Keratinocyte (primary cell): ENCODE measurements around the gene SPTLC3. TPM values are rescaled to one million over a fixed set of nuclear protein-coding genes. Genes with fewer than 3 reads are reported as not detected.

Experiments used
- DNase-seq: peaks from one replicate; pipeline ENCODE4 v3.0.0-alpha.2; 2011; ENCODE audit warnings: low read depth, missing footprints, low spot score
- FAIRE-seq: peaks from 2 replicates; lab custom pipeline; 2011; peaks lifted over from hg19 to GRCh38; lab: Jason Lieb, UNC
- H2AFZ ChIP-seq: 2 replicates; pipeline ENCODE4 v1.6.0; 2012; ENCODE audit warnings: low read length, control low read depth, inconsistent platforms; ENCODE audit not compliant: control insufficient read depth
- H3K27ac ChIP-seq: 2 replicates; pipeline ENCODE4 v1.5.1; 2011; ENCODE audit warnings: low read length; ENCODE audit not compliant: control insufficient read depth, insufficient read depth
- H3K27me3 ChIP-seq: 3 replicates; pipeline ENCODE4 v1.6.0; 2011; ENCODE audit warnings: low read length; ENCODE audit not compliant: control insufficient read depth, insufficient read depth; ENCODE audit errors: extremely low read depth
- H3K36me3 ChIP-seq, 2 experiments: 2 replicates in 1 of 2; 3 replicates in 1 of 2; pipeline ENCODE4 v1.5.1; 2011; ENCODE audit warnings: low read length in 2 of 2, mild to moderate bottlenecking in 1 of 2; ENCODE audit not compliant: control insufficient read depth in 2 of 2, insufficient read depth in 2 of 2; ENCODE audit errors: extremely low read depth in 1 of 2
- H3K4me1 ChIP-seq: 3 replicates; pipeline ENCODE4 v1.5.1; 2011; ENCODE audit warnings: low read length; ENCODE audit not compliant: control insufficient read depth, insufficient read depth; ENCODE audit errors: extremely low read depth
- H3K4me2 ChIP-seq: 3 replicates; pipeline ENCODE4 v1.6.0; 2011; ENCODE audit warnings: low read depth, low read length; ENCODE audit not compliant: control insufficient read depth, insufficient read depth; ENCODE audit errors: extremely low read depth
- H3K4me3 ChIP-seq, 3 experiments: fragments of 200-600 bp in 1 of 3; sonication (generic) in 1 of 3; 2 replicates in 2 of 3; 3 replicates in 1 of 3; pipeline ENCODE4 v1.5.1; 2011 to 2016; ENCODE audit warnings: low read length in 3 of 3, mild to moderate bottlenecking in 3 of 3, control low read depth in 2 of 3, inconsistent platforms in 1 of 3, low read depth in 1 of 3, mixed read lengths in 1 of 3, mixed run types in 1 of 3, moderate library complexity in 1 of 3; ENCODE audit not compliant: control insufficient read depth in 2 of 3, insufficient read depth in 2 of 3; ENCODE audit errors: extremely low read depth in 1 of 3
- H3K79me2 ChIP-seq: 2 replicates; pipeline ENCODE4 v1.6.0; 2012; ENCODE audit warnings: low read length; ENCODE audit not compliant: control insufficient read depth, insufficient read depth
- H3K9ac ChIP-seq: 3 replicates; pipeline ENCODE4 v1.6.0; 2011; ENCODE audit warnings: low read length; ENCODE audit not compliant: control insufficient read depth, insufficient read depth; ENCODE audit errors: extremely low read depth
- H3K9me1 ChIP-seq: 3 replicates; pipeline ENCODE4 v1.6.0; 2011; ENCODE audit warnings: low read length; ENCODE audit not compliant: control insufficient read depth, insufficient read depth; ENCODE audit errors: extremely low read depth
- H3K9me3 ChIP-seq: 2 replicates; pipeline ENCODE4 v1.5.1; 2012; ENCODE audit warnings: low read depth, low read length; ENCODE audit not compliant: control insufficient read depth
- H4K20me1 ChIP-seq: 3 replicates; pipeline ENCODE4 v1.6.0; 2011; ENCODE audit warnings: low read length; ENCODE audit not compliant: control insufficient read depth, insufficient read depth; ENCODE audit errors: extremely low read depth
- CTCF ChIP-seq, 3 experiments: IDR thresholded peaks in 1 of 3; conservative IDR thresholded peaks in 1 of 3; optimal IDR thresholded peaks in 1 of 3; 2 replicates in 2 of 3; 3 replicates in 1 of 3; pipeline versions ENCODE3 to v1.5.1; 2011; ENCODE audit warnings: low read length in 3 of 3, mild to moderate bottlenecking in 3 of 3, moderate library complexity in 2 of 3, control low read depth in 1 of 3, inconsistent platforms in 1 of 3; ENCODE audit not compliant: insufficient read depth in 2 of 3; ENCODE audit errors: extremely low read depth in 1 of 3
- EZH2 ChIP-seq: IDR thresholded peaks from one replicate; pipeline ENCODE4 v1.6.1; 2012; ENCODE audit warnings: inconsistent platforms, mild to moderate bottlenecking, low read length, moderate library complexity
- dilution Hi-C: fragments of 300-500 bp; cut with MboI; formaldehyde crosslinking; loops from one replicate; pipeline ENCODE4 v1.7.0; 2020; ENCODE audit warnings: low sequenced_read_pairs; ENCODE audit not compliant: extremely low pct_ligation_motif_present
- polyA plus RNA-seq, 5 experiments: library from polyadenylated mRNA; depleted of rRNA in 3 of 5; stranded (reverse) in 3 of 5; stranded (forward) in 1 of 5; unstranded in 1 of 5; fragments of >200 nt; gene quantifications; 1 replicate in 1 of 5; 2 replicates in 3 of 5; 3 replicates in 1 of 5; pipeline versions ENCODE4 v1.2.1 to v1.2.3, GENCODE V29; 2011 to 2012; ENCODE audit warnings: missing spikeins in 2 of 5, low read depth in 1 of 5, low replicate concordance in 1 of 5

The SPTLC3 gene
- polyA plus RNA-seq, 1 donor (not counting 4 experiments of a cell fraction or from before 2014, with no cell fraction given): 11.4 TPM

GRCh38 chr20:13200767-13201500, 192.2 kb downstream of the SPTLC3 start:
- Histone ChIP-seq H2AFZ (no peak overlapping the region), H3K4me2 (no peak overlapping the region), H3K9ac (no peak overlapping the region), H3K4me3 (no peak overlapping the region), H3K27me3 (no peaks in the 10 kb centered on the region), H4K20me1 (no peaks in the 10 kb centered on the region), H3K36me3 (no peaks in the 10 kb centered on the region), H3K9me1 (no peaks in the 10 kb centered on the region), H3K79me2 (no peaks in the 10 kb centered on the region), H3K9me3 (no peaks in the 10 kb centered on the region), H3K4me1 (peaks cover 6% of the 10 kb centered on the region), H3K27ac (no peak overlapping the region)
- dilution Hi-C loops: no loop called here
- no peak for DNase-seq
- no peak for FAIRE-seq
- no peak for TF ChIP-seq EZH2
- no peak for TF ChIP-seq CTCF (optimal IDR thresholded peaks at IDR 0.05 in 1 of 3, IDR thresholded peaks at IDR 0.05 in 1 of 3, conservative IDR thresholded peaks at IDR 0.05 in 1 of 3; ENCODE audit: extremely low read depth in 1 of 3, insufficient read depth in 2 of 3, low read length in 3 of 3)

- H3K9ac ChIP-seq: no peak overlapping the region
- H3K4me2 ChIP-seq: no peak overlapping the region
- no peaks in the 10 kb centered on the region for H3K9me3 ChIP-seq
- H2AFZ ChIP-seq: no peak overlapping the region
- DNase-seq (no peak), FAIRE-seq (no peak)
- H3K27me3 ChIP-seq: no peaks in the 10 kb centered on the region
- H3K79me2 ChIP-seq: no peaks in the 10 kb centered on the region
- H4K20me1 ChIP-seq: no peaks in the 10 kb centered on the region
- H3K9me1 ChIP-seq: no peaks in the 10 kb centered on the region
- no peak for TF ChIP-seq EZH2
- TF ChIP-seq CTCF (optimal IDR thresholded peaks at IDR 0.05 in 1 of 3, IDR thresholded peaks at IDR 0.05 in 1 of 3, conservative IDR thresholded peaks at IDR 0.05 in 1 of 3; ENCODE audit: extremely low read depth in 1 of 3, insufficient read depth in 2 of 3, low read length in 3 of 3): no peak
- dilution Hi-C loops: no loop called here
- peaks cover 6% of the 10 kb centered on the region for H3K4me1 ChIP-seq
- H3K4me3 ChIP-seq: no peak overlapping the region
- H3K27ac ChIP-seq: no peak overlapping the region
- no peaks in the 10 kb centered on the region for H3K36me3 ChIP-seq
Measured at GRCh38 chr20:13202565-13202964, 193.8 kb downstream of the SPTLC3 start.
